Embryonic facial prominence (tissue), 1 donor: ENCODE results near the gene GALNT9.

Experiments used
- DNase-seq: peaks from one replicate; pipeline ENCODE4 v3.0.0-alpha.2; 2016; ENCODE audit errors: extremely low spot score

GALNT9 gene

GRCh38 chr12:132344181-132344580 lies 14.8 kb upstream of the GALNT9 start:
- DNase-seq: no peak

DNA sequence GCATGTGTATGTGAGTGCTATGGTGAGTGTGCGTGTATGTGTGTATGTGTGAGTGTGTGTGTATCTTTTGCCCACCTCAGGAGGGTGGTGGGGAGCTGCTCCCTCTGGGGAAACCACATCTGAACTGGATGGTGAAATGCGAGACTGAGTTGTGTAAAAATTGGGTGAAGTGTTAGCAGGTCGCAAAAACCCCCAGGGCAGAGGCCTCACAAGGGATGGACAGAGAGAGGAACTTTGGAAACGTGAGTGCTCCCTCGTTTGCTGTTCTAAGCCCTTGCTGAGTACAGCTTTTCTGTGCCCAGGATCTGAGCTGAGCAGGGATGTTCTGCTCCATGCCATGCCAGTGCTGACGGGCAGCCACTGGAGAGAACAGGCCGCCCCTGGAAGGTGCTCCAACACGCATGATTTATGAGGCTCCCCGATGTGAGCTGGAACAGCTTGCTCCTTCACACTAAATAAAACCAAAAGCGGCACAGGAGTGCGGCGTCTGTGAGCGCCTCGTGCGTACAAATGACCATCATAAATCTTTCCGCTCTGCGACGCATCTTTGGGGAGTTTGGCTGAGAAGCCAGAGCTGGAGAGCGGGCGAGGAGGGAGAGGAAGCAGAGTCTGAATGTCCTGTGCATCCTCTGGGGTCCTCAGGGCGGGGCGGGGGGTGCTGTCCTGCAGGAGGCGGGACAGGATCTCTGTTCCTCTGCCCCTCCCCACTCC lies 14.1 kb upstream of the GALNT9 start:
- no peak for DNase-seq

GRCh38 chr12:132342251-132343227 lies 13.2 kb upstream of the GALNT9 start:
- no peak for DNase-seq

DNA sequence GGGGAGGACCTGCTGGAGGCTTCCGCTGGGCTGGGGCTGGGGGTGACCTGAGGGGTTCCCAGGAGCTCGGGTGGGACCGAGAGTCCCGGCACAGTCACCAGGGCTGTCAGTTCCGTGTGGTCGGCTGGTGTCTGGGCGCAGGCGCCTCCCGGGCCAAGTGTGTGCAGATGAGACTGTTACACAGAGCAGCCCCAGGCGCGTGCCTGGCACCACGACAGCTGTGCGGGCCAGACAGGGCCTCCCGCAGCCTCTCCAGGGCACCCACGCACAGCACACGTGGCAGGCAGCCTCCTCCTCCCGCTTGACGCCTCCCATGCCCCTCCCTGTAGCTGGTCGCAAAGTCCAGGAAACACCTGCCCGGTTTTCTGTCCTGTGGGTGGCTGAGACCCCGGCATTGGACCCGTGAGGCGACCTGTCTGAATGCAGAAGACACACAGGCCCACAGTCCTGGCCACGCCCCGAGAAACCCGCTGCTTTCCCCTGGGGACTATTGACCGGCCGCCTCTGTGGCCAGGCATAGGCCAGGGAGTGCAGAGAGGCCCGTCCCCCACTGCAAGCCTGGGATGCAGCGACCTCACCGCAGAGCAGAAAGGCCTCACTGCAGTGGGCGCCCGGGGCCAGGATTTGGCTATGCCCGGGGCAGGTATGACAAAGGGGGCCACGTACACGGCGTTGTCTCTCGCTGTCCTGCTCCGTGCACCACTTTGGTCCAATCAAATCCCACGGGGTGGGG lies 12.1 kb upstream of the GALNT9 start:
- DNase-seq: no peak

- no peak for DNase-seq
Measured at GRCh38 chr12:132340266-132341035, 11.1 kb upstream of the GALNT9 start.

DNA sequence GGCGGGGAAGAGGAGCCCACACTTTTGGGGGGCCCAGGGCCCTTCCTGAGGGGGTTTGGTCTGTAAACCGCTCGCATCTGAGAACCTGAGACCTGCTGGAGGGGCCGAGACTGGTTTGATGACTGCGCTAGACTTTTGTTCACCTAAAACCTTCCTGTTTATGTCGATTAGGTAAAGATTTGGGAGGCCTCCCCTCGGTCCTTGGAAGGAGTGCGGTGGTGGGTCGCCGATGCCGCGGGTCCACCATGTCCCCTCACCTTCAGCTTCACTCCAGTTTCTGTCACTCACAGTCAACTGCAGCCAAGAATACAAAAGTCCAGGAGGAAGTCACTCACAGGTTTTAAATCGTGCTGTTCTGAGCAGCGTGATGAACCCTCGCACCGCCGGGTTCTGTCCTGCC lies 10.5 kb upstream of the GALNT9 start:
- no peak for DNase-seq

DNA sequence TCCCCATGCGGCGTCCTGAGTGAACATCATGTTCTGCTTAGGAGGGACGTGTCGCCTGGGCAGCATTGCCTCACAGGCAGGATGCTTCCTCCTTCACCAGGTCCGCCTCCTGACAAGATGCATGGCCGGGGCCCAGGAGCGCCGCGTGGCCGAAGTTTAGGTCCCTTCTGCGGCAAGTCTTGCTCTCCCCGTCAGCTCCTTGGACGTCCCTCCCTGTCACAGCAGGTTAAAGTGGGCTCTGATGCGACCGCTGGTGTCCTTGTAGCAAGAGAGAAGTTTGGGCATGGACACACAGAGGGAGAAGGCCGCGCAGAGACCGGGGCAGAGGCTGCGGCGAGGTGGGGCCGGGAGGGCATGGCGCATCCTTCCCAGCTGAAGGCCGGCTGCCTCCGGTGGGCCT lies 9.4 kb upstream of the GALNT9 start:
- DNase-seq: no peak

DNA sequence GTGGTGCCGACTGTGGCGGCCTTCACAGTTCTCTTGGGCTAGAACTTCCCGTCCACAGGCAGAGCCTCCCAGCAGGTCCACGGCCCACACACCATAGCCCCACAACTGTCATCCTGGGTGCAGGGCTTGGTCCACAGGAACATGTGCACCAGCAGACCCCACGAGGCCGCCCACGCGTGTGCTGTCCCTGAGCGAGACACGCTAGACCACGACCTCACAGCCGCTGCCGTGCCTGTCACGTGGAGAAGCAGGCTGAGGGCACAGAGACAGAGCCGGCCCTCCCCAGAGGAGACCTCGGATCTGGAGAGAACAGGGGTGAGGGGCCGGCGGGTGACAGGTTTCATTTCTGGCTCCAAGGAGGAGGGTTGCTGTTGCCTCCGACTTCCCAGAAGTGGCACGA lies 8.9 kb upstream of the GALNT9 start:
- no peak for DNase-seq

DNA sequence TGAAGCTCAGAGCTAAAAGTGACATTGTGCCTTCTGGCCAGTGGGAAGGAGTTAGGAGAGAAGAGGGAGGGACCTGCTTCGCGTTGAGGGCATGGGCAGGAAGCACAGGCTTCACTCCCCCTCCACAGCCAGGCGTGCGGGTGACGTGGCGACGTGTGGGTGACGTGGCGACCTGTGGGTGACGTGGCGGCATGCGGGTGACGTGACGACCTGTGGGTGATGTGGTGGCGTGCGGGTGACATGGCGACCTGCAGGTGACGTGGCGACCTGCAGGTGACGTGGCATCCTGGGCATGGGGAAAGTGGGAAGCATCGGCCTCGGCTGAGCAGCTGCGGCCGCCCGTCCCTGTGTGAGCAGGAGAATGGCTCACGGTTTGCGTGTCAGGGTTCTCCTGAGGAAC lies 8.2 kb upstream of the GALNT9 start:
- no peak for DNase-seq

DNA sequence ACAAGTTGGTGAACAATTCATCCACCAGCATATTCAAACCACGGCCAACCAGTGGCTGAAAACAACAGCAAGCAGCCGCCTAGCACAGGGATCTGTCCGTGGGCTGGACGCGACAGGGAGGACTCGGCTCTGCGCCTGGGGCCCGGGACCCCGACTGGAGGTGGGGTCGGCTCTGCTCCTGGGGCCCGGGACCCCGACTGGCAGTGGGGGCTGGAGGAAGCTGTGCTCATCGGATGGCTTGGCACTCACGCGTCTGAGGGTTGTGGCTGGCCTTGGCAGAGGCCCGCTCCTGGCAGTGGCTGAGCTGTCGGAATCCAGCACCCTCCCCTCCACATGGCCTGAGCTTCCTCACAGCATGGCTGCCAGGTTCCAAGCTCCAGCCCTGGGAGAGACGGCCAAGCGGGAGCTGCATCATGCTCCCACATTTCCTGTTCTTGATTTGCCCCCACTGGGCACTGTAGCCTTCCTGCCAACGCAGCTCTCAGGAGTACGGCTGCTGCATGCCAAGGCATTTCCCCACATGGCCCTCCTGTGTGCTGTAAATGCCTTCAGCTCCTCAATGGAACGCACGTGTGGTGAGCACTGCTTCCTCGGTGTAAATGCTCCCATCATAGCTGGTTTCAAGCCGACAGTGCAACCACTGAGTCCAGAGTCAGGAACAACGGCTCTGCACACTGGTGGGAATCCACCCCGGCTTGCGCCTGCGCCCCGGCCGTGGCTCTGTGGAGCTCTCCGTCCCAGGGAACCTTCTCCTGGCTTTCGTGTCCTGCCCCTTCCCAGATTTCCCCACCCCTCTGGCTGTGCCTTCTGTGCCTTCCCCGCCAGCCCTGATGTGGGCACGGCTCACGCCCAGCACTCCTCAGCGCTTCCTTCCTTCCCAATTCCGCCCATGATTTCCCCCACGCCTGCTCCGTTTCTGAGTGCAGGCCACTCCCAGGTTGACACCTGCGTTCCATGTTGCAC lies 7.3 kb upstream of the GALNT9 start:
- no peak for DNase-seq

DNA sequence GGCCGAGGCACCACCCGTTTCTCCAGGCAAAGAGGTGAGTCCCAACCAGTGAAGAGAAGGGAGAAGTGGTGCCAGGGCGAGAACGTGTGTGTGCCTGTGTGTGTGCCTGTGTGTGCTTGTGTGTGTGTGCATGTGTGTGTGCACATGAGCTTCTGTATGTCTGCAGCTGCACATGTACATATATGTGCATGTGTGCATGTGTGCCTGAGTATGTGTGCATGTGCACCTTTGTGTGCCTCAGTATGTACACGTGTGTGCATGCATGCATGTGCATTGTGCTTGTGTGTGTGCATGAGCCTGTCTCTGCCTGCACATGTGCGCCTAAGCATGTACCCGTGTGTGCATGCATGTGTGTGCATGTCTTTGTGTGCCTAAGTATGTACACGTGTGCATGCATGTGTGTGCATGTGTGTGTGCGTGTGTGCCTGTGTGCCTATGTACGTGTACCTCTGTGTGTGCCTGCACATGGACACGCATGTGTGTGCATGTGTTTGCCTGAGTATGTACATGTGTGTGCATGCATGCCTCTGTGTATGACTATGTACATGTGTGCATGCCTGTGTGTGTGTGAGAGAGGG lies 5.9 kb upstream of the GALNT9 start:
- DNase-seq: no peak

DNA sequence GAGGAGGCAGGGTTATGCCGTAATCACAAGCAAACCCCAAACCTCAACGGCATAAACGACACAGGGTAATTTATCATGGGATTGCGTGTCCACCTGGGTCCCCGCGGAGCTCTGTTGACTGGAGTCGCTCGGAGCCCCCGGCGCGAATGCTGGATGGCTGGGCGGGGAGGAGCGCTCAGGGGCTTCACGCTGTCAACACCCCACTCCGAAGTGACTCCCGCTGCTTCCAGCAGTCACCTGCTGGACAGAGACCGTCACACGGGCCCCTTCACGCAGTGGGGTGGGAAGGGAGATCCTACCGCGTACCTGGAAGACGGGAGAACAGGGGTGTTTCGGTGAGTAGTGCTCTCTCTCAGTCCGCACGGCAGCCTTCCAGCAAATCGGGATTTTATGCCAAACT lies 4.4 kb upstream of the GALNT9 start:
- DNase-seq: no peak

DNA sequence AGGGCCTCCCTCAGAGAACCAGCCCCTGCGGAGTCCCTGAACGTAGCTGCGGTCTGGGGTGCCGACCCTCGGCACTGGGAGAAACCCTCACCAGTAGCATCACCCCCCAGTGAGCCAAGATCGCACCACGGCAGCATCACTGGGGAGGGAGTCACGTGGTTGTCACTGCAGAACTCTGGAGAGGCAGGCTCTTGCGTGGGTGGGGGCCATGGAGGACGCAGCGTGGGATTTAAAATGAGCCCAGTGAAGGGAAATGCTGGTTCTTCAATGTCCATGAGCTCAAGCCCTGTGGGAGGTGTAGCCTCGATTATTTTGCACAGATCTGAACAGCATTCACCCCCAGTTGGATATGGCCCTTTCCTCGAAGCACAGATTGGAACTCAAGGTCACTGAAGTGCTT lies 3.9 kb upstream of the GALNT9 start:
- no peak for DNase-seq

DNA sequence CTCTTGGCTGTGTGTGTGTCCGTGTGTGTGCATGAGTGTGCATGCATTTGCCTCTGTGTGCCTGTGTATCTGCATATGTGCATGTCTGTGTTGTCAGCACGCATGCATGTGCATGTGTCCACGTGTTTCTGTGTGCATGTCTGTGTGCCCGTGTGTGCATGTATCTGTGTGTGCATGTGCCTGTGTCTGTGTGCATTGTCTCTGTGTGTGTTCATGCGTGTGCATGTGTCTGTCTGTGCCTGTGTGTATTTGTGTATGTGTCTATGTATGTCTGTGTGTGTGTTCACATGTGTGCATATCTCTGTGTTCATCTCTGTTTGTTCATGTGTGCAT lies 1.1 kb upstream of the GALNT9 start:
- no peak for DNase-seq

- DNase-seq: no peak
Measured at GRCh38 chr12:132329720-132330548, 545 bp upstream of the GALNT9 start.

- DNase-seq: no peak
Measured at GRCh38 chr12:132328282-132329029, 933 bp downstream of the GALNT9 start.

GRCh38 chr12:132327336-132328171 lies 1.8 kb downstream of the GALNT9 start:
- DNase-seq: no peak

GRCh38 chr12:132326646-132327045 lies 2.7 kb downstream of the GALNT9 start:
- no peak for DNase-seq
